Medulla oblongata (tissue), 1 donor: ENCODE measurements around the gene CRYZL1.
"Not testable (repeated sequence)": the region's sequence is repeated elsewhere in the genome, so short reads cannot be mapped to it uniquely, and the experiment has no call there.

ENCODE experiments used
- DNase-seq: peaks from one replicate; pipeline ENCODE4 v3.0.0-alpha.2; 2015; ENCODE audit errors: extremely low spot score

The CRYZL1 gene

DNA sequence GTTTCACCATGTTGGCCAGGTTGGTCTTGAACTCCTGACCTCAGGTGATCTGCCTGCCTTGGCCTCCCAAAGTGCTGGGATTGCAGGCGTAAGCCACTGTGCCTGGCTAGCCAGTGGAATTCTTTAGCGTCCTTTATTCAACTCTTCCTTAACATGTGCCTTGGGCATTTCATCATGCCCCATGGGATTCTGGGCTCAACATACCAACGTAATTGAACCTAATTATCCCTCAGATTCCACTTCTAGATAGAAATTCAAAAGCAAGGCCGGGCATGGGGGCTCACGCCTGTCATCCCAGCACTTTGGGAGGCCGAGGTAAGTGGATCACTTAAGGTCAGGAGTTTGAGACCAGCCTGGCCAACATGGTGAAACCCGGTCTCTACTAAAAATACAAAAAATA, 15.4 kb downstream of the CRYZL1 start:
- DNase-seq, result not testable (repeated sequence)

DNA sequence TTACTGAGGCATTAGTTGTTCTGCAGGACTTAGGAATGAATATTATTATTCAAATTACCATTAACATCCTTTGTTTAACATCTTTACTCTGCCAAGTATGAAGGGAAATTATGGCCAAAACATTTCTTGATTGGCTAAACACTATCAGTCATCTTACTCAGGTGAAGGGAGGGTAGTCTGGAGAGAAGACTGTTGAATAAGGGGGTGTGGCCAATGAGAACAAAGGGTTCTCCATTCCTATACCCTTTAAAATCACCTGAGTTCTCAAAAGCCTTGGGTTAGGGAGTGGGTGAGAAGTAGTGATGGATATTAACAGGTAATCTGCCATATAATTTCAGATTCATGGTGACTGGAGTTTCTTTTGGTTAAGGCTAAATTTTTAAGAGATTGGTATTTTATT, 19.3 kb downstream of the CRYZL1 start:
- DNase-seq, result no peak

DNA sequence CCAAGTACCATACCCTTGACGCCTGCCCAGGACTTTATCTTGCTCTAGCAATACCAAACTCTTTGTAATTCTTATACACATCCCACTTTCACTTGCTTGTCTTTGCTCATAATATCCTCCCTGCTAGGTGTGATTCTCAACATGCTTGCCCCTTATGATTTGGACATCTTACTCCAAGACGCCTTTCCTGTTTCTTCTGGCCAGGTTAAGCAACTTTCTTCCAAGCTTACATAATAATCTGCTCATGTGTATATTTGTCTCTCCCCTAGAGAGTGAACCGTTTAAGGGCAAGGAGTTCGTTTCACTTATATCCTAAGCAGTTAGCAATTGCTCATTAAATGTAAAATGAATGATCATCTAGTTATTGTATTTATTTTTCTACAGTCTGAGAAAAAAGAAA, 21.8 kb downstream of the CRYZL1 start:
- no peak for DNase-seq

DNA sequence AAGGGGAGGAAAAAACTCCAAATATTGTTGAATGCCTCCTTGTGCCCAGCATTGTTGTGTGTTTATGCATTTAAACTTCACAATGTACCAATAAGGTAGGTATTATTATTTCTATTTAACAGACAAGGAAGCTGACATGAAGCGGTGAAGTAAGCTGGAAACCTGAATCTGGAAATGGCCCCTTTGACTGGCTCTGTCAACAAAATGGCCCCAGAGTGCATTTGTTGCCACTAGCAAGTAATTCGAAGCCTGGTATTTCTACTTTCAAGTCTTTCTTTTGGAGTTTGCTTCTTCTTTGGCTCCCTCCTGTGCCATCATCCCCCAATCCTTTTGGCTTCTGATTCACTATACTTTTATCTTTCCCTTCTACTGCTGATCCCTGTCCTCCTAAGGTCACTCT, 23.1 kb downstream of the CRYZL1 start:
- no peak for DNase-seq

DNA sequence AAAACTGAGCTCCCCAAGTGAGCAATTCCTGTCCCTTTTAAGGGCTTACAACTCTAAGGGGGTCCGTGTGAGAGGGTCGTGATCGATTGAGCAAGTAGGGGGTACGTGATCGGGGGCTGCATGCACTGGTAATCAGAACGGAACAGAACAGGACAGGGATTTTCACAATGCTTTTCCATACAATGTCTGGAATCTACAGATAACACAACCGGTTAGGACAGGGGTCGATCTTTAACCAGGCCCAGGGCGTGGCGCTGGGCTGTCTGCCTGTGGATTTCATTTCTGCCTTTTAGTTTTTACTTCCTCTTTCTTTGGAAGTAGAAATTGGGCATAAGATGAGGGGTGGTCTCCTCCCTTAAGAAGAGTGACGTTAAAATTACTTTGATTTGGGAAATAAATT, 24.0 kb downstream of the CRYZL1 start:
- not testable (repeated sequence) for DNase-seq

DNA sequence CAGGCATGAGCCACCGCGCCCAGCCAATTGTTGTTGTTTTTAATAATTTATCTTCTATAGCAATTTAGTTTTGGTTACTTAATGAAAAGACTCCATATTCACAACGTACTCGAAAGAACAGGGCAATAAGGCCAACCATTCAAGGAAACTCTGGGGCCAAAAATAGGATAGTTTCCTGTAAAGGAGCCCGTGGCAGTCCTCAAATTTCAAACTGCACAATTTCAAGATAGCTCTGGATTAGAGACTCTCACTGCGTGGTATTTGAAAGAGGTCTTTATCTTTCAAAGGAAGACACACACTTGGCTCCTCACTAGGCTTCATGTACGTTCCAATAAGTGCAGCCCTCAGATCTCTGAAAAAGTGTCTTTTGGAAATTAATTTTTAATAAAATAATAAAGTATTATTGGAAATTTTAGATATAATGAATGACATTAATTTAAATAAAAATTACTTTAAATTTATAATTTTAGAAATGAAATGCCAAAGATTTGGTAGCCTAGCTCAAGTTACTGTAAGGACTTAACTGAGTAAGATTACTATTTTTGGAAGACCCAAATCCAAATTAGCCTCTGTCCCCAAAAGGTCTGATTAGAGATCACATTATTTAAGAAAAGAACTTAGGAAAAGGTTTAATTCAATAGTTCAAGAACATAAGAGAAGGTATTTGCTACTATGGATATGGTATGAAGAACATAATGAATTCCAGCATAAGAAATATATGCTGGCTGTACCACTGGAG, 30.4 kb downstream of the CRYZL1 start:
- no peak for DNase-seq

DNA sequence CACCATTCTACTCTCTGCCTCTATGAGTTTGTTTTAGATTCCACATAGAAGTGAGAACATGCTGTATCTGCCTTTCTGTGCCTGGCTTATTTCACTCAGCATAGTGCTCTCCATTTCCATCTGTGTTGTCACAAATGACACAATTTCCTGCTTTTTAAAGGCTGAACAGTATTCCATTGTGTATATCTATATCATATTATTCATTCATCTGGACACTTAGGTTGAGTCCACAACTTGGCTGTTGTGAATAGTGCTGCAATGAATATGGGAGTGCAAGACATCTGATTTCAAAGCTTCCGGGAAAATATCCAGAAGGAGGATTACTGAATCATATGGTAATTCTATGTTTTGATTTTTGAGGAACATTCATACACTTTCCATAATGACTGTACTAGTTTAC, 33.0 kb downstream of the CRYZL1 start:
- no peak for DNase-seq

DNA sequence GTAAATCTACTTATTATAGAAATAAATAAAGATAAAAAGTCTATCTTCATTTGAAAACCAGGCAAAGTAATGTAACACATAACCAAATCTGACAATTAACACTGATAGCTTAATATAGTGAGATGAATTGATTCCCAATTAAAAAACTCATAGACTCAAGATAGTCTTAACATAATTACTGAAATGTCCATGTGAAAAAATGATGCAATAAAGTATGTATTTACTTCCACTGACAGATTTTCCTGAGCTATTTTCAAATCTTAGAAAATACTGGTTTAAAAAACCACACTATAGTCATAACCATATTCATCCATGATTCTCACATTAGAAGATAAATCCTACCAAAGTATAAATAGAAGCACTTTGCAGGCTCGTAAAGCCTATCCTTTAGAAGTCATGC, 43.5 kb downstream of the CRYZL1 start:
- no peak for DNase-seq

DNA sequence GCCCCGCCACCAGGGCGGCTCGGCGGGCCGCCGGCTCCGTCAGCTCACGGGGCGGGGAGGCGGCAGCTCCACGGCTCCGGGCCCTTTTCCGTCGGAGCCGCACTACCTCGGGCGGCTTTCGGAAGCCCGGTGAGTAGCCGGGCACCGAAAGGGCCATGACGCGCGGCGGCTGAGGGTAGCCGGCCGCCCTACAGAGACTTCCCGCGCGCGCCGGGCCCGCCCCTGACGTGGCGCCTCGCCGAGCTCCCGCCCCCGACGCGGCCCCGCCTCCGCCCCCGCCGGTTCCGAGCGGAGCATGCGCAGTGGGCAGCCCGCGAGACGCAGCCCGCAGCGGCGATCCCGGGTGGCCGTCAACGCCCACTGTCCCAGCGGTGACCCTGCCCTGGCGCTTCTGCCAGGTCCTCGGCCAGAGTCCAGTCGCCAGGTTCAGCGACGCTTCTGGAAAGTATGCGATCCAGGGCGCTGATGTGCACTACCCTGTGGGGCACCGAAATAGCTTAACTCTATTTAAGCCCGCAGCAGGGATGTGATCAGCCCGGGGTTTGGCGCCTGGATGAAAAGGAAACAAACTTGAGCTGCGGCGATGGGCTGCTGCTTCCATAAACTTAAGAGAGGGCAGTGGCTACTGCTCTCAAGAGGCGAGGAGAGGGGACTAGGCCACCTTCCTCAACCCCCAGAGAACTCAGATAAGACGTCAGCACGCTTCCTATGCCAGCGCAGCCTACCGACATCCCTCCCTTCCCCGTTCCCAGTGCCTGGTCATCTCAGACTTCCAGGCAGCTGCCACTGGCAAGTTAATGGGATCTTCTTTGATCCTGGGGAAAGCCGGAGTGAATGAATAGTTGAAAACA, 52.8 kb downstream of the CRYZL1 start, which contains the start of gene DONSON:
Gene DONSON, minus strand, starts transcription at position 200 of the 851 bp plus-strand sequence. Its CDS starts 43 bp downstream, at position 157.
- DNase-seq, result peak; percentile 85

DNA sequence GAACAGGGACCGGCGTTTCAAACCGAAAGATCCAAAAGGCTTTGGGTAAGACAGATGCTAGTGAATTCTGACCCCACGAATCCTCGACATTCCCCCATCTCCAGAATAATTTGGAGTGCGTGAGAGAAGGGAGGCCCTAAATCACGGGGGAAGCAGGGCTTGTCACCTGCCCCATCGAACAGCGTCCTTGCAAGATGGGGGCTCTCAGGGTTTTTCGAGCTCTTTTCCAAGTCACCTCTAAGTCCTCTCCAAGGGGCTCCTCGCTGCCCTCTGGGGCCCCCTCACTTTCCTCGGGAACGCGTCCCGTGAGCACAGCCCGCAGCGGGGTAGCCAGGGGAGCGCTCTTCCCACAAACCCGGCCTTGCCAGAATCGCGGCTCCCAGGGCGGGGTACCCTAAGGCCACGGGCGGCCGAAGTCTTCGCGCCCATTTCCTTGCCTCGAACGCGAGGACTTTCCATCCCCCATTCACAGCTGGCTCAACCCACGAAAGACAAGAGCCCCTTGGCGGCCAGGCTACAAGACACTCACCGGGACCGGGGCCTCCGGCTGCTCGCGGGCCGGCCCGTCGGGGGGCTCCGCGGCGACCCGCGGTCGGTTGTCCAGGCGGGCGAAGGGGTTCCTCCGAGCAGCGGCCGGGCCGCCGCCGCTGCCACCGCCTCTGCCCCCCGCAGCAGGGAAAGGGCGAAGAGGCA, 53.6 kb downstream of the CRYZL1 start:
- peak; percentile 34 for DNase-seq

DNA sequence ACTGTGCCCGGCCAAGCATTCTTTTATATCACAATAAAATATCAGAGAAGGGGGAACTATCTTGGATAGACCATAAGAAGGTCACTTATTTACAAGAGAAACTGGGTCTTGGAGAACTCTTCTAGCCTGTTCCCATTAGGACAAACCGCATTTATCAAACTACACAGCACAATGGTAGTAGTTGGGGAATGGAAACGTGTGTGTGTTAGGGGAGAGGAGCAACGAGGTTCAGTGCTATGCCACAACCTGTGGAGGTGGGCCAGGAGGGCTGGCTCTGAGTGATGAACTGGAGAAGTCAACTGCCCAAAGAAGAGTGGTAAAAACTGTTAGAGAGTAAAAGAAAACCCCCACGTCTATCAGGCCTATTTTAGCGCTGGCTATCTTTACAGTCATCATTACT, 54.6 kb downstream of the CRYZL1 start:
- no peak for DNase-seq

DNA sequence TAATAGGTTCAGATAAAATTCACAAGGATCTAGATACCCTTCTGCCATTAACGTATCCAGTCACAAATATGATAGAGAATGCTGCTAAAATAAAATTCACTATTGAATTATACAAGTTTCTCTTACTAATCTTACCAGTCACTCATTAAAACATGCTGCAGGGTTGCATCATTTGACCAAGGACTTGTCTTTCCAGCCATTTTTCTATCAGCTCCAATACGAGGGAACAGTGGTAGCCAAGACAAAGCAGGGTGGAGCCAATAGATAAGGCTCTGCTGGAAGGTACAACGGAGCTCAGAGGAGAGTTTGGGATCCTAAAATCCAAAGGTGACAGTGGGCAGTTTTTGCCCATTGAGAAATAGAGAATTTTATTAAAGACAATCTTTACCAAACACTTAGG, 57.1 kb downstream of the CRYZL1 start:
- no peak for DNase-seq

DNA sequence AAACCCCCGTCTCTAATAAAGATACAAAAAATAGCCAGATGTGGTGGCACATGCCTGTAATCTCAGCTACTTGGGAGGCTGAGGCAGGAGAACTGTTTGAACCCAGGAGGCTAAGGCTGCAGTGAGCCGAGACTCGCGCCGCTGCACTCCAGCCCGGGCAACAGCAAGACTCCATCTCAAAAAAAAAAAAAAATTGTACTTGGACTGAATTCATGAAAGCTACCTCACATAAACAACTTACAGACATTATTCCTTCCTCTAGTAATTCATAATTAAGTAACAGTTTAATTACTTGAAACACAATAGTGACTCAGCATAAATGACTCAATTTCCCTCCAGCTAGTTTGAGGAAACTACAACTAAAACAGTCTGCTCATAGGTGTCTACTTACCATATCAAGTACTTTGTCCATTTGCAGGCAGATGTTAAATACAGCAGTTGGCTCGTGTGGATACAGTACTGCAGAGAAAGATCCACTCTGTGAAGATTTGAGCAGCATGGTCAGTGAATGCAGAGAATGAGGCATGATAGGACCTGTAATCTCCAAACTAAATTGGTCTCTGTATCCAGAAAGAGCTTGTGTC, 62.5 kb downstream of the CRYZL1 start:
- DNase-seq, result no peak

DNA sequence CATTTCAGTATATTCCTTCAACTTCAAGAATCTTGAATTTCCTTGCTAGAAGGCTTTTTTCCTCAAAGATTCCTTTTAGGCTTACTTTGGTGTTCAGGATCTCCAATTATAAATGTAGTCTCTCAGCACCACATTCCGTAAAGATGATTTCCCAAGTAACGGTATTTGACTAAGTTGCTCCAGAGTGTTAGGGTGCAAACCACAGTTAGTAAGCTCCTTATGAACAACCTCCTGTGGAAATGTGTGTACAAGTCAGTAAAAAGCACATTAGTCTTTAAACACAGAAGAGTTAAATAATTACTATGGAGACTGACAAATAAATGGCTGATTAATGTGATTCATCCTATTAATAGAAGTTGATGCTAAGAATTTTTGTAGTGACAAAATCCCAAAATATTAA, 63.3 kb downstream of the CRYZL1 start:
- DNase-seq, result no peak

DNA sequence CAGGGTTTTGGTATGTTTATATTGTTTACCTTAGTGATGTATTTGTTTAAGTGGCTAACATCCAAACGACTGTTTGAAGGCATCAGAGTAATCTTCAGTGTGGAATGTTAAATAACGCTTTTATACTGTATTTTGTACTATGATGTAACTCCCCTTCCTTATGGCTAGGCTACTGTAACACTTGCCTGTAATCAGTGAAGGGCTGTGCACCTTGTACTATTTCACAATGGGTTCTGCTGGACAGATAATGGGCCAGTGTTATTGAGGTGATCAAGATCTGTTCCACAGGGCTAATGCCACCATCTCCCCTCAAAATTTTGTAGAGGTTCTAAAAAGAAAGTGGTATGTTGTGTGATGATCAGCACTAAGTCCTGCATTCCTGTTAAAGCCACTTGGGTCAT, 64.8 kb downstream of the CRYZL1 start:
- not testable (repeated sequence) for DNase-seq

DNA sequence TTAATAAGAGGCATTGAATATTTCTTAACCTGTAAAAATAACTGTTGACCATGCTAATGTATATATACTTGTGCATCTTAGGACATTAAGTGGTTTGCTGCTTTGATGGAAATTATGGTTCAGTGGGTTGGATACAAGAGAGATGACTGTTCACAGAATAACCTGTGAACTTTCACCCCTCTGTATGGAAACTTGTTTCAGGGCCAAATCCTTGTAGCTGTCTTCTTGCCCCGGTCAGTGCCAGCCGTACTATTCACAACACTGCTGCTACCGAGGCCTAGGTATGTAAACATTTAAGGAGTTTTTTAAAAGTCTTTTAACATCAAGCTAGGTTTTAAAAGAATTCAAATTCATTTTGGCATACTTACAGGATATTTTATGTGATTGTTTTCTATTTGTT, 69.2 kb downstream of the CRYZL1 start:
- DNase-seq, result no peak

DNA sequence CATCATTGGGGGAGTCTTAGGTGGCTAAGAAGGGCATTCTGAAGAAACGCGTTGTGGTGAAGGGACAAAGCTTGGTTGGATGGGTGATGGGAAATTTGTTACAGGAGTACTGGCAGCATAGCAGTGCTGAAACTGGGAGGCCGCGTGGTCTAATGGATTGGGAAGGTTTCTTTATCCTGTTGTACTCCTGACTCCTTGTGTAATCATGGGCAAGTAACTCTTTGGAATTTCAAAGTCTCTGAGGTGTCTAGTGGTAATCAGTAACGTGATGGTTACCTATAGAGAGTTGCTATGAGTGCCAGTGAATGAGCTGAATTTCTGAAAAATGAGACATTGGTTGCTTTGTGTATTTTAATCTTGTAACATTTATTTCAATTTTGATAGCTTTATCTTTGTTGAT, 71.5 kb downstream of the CRYZL1 start:
- no peak for DNase-seq

DNA sequence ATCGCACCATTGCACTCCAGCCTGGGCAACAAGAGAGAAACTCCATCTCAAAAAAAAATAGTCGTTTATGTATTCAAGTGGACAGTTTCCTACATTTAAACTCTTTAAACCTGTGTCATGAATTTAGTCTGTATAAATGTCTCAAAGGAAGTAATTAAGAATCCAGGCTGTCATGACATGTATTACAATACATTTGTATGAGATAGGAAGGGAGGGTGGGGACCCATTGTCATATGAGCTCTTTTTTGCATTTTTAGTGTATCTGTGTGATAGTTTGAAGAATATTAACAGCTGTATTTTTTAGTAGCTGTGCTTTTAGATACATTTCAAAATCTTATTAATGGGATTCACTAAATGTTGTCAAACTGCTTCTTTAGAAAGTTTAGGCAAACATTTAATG, 73.1 kb downstream of the CRYZL1 start:
- no peak for DNase-seq

DNA sequence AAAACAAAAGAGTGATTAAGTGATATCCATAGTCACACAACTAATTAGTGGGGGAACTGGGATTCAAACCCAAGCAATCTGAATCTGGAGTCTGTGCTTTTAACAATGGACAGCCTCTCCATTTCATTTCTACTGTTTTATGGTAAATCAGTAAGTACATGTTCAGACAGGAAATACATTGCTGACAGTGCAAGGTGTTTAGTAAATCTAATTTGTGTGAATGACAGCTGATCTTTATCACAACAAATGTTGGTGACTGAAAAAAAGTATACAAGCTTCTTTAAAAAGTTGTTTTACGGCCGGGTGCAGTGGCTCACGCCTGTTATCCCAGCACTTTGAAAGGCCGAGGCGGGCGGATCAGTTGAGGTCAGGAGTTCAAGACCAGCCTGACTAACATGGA, 73.6 kb downstream of the CRYZL1 start:
- no peak for DNase-seq

DNA sequence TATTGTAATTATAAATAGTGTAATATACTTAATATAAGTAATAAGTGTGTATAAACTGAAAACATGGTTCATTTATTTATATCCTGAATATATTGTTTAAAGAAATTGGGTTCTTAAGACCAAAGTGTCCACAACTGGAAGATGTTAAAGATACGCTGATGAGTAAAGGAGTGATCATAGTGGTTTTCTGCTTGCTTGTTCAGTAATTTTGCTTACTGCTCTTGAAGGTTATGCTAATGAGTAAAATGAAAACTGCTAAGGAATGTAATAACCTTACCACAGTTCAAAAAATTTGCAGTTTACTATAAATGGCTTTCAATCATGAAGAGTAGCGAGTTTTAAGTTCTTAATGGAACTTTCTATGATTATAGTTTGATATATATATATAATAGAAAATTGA, 75.0 kb downstream of the CRYZL1 start:
- DNase-seq, result no peak

DNA sequence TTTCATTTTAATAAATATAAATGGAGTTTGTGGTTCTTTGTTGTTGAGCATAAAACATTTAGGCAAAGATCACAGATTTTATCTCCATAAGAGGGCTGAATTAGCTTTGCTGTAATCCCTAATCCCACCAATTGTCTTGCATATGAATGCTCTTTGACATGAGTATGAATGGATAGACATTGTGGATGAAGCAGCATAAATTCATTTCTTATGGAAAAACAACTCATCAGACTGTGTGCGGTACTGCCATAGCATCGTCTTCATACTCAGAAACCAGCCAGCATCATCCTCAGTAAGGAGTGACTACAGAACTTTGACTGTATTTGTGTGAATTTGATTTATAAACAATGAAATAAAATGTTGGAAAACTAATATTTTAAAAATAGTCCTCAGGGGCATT, 79.2 kb downstream of the CRYZL1 start:
- no peak for DNase-seq

DNA sequence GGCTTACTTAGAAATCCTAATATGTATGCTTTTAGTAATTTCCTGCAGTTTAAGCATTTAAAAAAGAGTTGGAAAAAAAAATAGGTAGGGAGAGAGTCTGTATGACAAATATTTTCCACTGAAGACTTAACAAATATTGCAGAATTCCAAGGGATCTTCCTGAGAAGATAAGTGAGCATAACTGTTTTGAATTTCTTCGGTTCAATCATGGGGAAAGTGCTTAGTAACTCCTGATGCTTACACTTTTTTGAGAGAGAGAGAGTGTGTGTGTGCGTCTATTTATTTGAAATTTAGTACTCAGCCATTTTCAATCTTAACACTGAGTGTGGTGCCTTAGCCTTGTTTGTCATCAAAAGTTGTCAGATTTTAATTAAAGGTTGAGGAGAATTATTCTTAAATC, 80.2 kb downstream of the CRYZL1 start:
- DNase-seq, result no peak
